OCI-LY3 (cell line): ENCODE measurements around the gene WDR12.

Experiments used
- CTCF ChIP-seq: fragments of 200-600, 300-600 bp; sonication (generic); IDR thresholded peaks from 2 replicates; pipeline ENCODE4 v1.5.1; 2014; ENCODE audit warnings: antibody characterized with exemption, low read length, low read depth
- EZH2phosphoT487 ChIP-seq: fragments of 200-600 bp; shearing (Covaris generic); IDR thresholded peaks from 2 replicates; pipeline ENCODE4 v1.6.1; 2018; ENCODE audit warnings: antibody characterized with exemption, mixed run types, low read depth

GRCh38 chr2:202950592-202950991 lies 39.1 kb upstream of the WDR12 start:
- no peak for TF ChIP-seq CTCF
- TF ChIP-seq EZH2phosphoT487: no peak
